ENCODE results near the gene CHTOP.

- TF ChIP-seq CTCF (IDR thresholded peaks at IDR 0.05) (no peak), POLR2AphosphoS5 (IDR thresholded peaks at IDR 0.05) (no peak), POLR2A (IDR thresholded peaks at IDR 0.05) (no peak)
These were observed 48.9 kb upstream of the CHTOP start for GRCh38 chr1:153585006-153585405.

All from breast epithelium (tissue), 3 donors.